Prostate gland (tissue), 2 donors: ENCODE measurements around the gene PLCB3. TPM values are rescaled to one million over a fixed set of nuclear protein-coding genes. Genes with fewer than 3 reads are reported as not detected.

Experiments
- DNase-seq: peaks from one replicate; pipeline ENCODE4 v3.0.0-alpha.2; 2019; ENCODE audit warnings: low spot score
- H3K27ac ChIP-seq, 2 donors: fragments of 200-600 bp; sonication (generic); 2 replicates each; pipeline ENCODE4 v1.5.1; 2017 to 2019
- H3K27me3 ChIP-seq: fragments of 200-600 bp; sonication (generic); replicated peaks from 2 replicates; pipeline ENCODE4 v1.5.1; 2019; ENCODE audit not compliant: insufficient read depth
- H3K36me3 ChIP-seq, 2 donors: fragments of 200-600 bp; sonication (generic); 1 replicate in 1 of 2; 2 replicates in 1 of 2; pipeline versions ENCODE4 v1.5.1 to v1.8.1; 2017 to 2019
- H3K4me1 ChIP-seq: fragments of 200-600 bp; sonication (generic); replicated peaks from 2 replicates; pipeline ENCODE4 v1.5.1; 2019
- H3K4me3 ChIP-seq, 2 donors: fragments of 200-600 bp; sonication (generic); 2 replicates each; pipeline ENCODE4 v1.5.1; 2017 to 2019
- H3K9me3 ChIP-seq: fragments of 200-600 bp; sonication (generic); 2 replicates; pipeline ENCODE4 v1.5.1; 2017
- POLR2A ChIP-seq: fragments of 450-650 bp; IDR thresholded peaks from one replicate; pipeline ENCODE4 v1.6.1; 2016; ENCODE audit warnings: antibody characterized with exemption, mild to moderate bottlenecking
- POLR2AphosphoS5 ChIP-seq: sonication (generic); formaldehyde crosslinking; IDR thresholded peaks from one replicate; pipeline ENCODE4 v1.6.1; 2017; ENCODE audit warnings: antibody characterized with exemption
- WGBS: methylation state at CpG from one replicate; pipeline ENCODE4 v1.1.5; 2018; 5-methylcytosine and 5-hydroxymethylcytosine counted together
- intact Hi-C: fragments of 100-400 bp; cut with DNase I; formaldehyde crosslinking; loops from one replicate; pipeline ENCODE4 v1.14.2; 2022
- total RNA-seq, 2 donors: library from RNA; depleted of rRNA; stranded (reverse); fragments of >200 nt; gene quantifications; one replicate each; pipeline ENCODE4 v1.1.0, GENCODE V29; 2016
- TF ChIP-seq, protein P1 (sequence below), 4 experiments: fragments of 200-600 bp in 2 of 4; fragments of 450-650 bp in 2 of 4; sonication (generic) in 2 of 4; IDR thresholded peaks; 1 replicate in 3 of 4; 2 replicates in 1 of 4; pipeline ENCODE4 v1.5.1; 2016 to 2019; ENCODE audit warnings: antibody characterized with exemption in 4 of 4, mild to moderate bottlenecking in 2 of 4, moderate library complexity in 2 of 4

PLCB3 gene
- total RNA-seq, 2 donors from 2014 or later, result 26.3 to 43.1 TPM

DNA sequence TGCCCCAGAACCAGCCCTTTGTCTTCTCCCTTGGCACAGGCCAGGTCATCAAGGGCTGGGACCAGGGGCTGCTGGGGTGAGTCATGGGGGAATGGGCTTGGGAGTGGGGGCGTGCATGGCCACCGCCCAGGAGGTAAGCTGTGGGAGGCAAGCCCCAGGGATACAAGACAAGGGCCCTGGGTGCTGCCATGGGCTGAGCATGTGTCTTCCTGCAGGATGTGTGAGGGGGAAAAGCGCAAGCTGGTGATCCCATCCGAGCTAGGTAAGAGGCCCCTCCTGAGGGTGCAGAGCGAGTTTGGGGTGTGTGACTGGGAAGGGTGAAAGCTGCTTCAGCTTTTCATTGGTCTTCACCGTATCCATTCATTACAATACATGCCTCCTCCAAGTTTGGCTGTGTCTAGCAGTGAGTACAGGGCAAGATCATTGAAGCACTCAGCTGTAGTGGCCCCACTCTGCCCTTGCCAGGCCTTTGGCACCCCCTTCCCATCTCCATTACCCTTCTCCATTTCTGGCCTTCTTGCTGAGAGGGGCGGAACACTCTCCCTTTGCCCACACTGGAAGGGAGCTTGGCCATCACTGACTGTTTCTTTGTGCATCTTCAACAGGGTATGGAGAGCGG is 8.0 kb upstream of the PLCB3 start:
- intact Hi-C loops, result no loop called here
- peak overlapping the region in 1 of 2 donors; percentile 95 for H3K27ac ChIP-seq
- WGBS, result 87% methylated on average over 8 of the region's 8 CpGs

DNA sequence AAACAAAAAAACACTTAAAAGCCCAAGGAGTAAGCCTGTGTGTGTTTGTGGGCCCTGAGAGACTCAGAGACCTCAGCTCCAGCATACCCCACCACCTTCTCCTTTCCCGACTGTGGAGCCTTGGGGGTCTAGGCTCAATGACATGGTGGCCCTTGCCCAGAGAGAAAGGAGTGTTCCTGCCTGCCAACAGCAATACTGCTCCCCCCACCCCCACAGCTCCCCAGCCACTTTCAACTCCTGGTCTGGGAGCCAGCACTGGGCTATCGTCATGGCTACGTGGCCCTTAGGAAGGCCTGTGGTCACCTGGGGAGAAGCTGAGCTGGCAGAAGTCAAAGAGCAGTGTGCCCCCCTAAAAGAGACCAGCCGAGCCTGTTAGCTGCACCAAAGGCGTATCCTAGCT is 7.2 kb upstream of the PLCB3 start:
- 73% methylated on average over 5 of the region's 5 CpGs for WGBS
- Histone ChIP-seq H3K27ac (no peak overlapping the region), H3K4me3 (no peak overlapping the region), H3K36me3 (no peaks in the 10 kb centered on the region), H3K9me3 (no peaks in the 10 kb centered on the region), H3K27me3 (no peaks in the 10 kb centered on the region), H3K4me1 (peaks cover 15% of the 10 kb centered on the region)
- DNase-seq, result no peak
- intact Hi-C loops, result no loop called here
- TF ChIP-seq, protein P1, sequence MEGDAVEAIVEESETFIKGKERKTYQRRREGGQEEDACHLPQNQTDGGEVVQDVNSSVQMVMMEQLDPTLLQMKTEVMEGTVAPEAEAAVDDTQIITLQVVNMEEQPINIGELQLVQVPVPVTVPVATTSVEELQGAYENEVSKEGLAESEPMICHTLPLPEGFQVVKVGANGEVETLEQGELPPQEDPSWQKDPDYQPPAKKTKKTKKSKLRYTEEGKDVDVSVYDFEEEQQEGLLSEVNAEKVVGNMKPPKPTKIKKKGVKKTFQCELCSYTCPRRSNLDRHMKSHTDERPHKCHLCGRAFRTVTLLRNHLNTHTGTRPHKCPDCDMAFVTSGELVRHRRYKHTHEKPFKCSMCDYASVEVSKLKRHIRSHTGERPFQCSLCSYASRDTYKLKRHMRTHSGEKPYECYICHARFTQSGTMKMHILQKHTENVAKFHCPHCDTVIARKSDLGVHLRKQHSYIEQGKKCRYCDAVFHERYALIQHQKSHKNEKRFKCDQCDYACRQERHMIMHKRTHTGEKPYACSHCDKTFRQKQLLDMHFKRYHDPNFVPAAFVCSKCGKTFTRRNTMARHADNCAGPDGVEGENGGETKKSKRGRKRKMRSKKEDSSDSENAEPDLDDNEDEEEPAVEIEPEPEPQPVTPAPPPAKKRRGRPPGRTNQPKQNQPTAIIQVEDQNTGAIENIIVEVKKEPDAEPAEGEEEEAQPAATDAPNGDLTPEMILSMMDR (IDR thresholded peaks at IDR 0.05), result no peak
- TF ChIP-seq POLR2AphosphoS5 (no peak), POLR2A (no peak)

More for the DNA sequence above, 8.0 kb upstream of the PLCB3 start:
- Histone ChIP-seq H3K36me3 (no peaks in the 10 kb centered on the region), H3K4me1 (peaks cover 18% of the 10 kb centered on the region), H3K27me3 (no peaks in the 10 kb centered on the region), H3K9me3 (no peaks in the 10 kb centered on the region), H3K4me3 (no peak overlapping the region)
- no peak for DNase-seq
- TF ChIP-seq POLR2A (no peak), POLR2AphosphoS5 (no peak)
- TF ChIP-seq, protein P1 (IDR thresholded peaks at IDR 0.05), result no peak

DNA sequence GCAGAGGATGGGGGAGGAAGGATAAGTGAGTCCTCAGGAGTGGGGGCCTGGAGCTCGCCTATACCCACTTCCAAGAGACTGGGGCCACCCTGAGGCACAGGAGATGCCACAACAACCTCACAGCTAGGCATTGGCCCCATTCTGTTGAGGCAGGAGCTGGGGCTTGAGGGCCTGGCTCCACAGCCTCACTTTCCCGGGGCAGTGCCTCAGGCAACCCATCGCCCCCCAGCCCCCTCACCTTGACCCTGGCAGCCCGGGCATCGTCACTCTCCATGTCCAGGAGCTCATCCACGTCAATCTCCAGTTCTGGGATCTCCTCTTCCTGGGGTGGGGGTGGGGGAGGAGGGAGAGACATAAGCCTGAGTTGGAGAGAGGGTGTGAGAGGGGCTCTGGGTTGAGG is 6.4 kb upstream of the PLCB3 start:
- Histone ChIP-seq H3K4me1 (peaks cover 15% of the 10 kb centered on the region), H3K4me3 (peak overlapping the region in 1 of 2 donors; percentile 52), H3K27me3 (no peaks in the 10 kb centered on the region), H3K36me3 (no peaks in the 10 kb centered on the region), H3K9me3 (no peaks in the 10 kb centered on the region), H3K27ac (peak overlapping the region; percentile 71 to 84)
- DNase-seq, result no peak
- WGBS, result 36% methylated on average over 6 of the region's 6 CpGs
- intact Hi-C loops, result no loop called here
- TF ChIP-seq, protein P1 (IDR thresholded peaks at IDR 0.05), result no peak
- TF ChIP-seq POLR2AphosphoS5 (no peak), POLR2A (no peak)

DNA sequence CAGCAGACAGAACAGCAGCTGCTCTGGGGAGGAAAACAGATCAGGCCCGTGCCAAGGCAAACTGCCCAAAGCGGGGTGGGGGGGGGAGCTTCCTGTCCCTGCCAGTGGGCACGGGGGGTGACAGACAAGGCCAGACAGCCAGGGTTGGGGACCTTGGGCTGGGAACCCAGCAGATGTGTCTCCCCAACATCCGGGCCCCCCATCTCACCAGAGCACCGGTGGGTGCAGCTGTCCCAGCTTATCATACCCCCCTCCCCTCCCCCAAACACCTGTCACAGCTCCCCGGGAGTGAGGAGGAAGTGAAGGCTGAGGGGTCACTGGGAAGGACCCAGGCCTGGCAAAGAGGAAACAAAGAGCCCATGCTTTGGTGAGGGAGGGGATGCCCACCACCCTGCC is 5.9 kb upstream of the PLCB3 start:
- H3K27ac ChIP-seq, result peak overlapping the region; percentile 71 to 84
- no peaks in the 10 kb centered on the region for H3K27me3 ChIP-seq
- no peak for DNase-seq
- 2% methylated on average over 6 of the region's 6 CpGs for WGBS
- TF ChIP-seq, protein P1 (IDR thresholded peaks at IDR 0.05), result no peak
- no peak for TF ChIP-seq POLR2A
- TF ChIP-seq POLR2AphosphoS5, result no peak
- H3K36me3 ChIP-seq, result no peaks in the 10 kb centered on the region
- H3K9me3 ChIP-seq, result no peaks in the 10 kb centered on the region
- intact Hi-C loops, result no loop called here
- peak overlapping the region; percentile 47 to 52 for H3K4me3 ChIP-seq
- peaks cover 15% of the 10 kb centered on the region for H3K4me1 ChIP-seq
